Measurements from ENCODE around the gene CYB561.

The CYB561 gene

DNA sequence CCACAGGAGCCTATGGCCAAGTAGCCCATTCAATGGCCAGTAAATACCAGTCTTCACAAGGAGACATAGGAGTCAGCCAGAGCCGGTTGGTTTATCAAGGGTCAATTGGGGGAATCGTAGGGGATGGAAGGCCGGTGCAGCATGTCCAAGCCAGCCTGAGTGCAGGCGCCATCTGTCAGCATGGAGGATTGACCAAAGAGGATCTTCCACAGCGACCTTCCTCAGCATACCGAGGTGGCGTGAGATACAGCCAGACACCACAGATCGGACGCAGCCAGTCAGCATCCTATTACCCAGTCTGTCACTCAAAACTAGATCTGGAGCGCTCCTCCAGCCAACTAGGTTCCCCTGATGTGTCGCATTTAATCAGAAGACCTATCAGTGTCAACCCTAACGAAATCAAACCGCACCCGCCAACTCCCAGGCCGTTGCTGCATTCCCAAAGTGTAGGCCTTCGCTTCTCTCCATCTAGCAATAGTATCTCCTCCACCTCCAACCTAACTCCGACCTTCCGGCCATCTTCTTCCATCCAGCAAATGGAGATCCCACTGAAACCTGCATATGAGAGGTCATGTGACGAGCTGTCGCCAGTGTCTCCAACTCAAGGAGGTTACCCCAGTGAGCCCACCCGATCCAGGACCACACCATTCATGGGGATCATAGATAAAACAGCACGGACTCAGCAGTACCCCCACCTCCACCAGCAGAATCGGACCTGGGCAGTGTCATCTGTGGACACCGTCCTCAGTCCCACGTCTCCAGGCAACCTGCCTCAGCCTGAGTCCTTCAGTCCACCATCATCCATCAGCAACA, 25.0 kb downstream of the CYB561 start:
- in situ Hi-C loops (cut with MboI; ENCODE audit: low sequenced_read_pairs): no loop called here

DNA sequence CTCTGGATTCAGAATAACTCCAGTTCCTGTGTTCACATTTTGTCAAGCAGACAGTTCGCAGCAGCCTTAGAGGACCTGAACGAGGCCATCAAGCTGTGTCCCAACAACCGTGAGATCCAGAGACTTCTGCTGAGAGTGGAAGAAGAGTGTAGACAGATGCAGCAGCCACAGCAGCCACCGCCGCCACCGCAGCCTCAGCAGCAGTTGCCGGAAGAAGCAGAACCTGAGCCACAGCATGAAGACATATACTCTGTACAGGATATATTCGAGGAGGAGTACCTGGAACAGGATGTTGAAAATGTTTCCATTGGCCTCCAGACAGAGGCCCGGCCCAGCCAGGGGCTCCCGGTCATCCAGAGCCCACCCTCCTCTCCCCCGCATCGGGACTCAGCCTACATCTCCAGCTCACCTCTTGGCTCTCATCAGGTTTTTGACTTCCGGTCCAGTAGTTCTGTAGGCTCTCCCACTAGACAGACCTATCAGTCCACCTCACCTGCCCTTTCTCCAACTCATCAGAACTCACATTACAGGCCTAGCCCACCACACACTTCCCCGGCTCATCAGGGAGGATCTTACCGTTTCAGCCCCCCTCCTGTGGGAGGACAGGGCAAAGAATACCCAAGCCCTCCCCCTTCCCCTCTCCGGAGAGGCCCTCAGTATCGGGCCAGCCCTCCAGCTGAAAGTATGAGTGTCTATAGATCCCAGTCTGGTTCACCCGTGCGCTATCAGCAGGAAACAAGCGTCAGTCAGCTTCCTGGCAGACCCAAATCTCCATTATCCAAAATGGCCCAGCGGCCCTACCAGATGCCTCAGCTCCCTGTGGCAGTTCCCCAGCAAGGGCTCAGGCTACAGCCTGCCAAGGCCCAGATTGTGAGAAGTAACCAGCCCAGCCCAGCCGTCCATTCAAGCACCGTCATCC, 25.9 kb downstream of the CYB561 start:
- in situ Hi-C loops (cut with MboI; ENCODE audit: low sequenced_read_pairs): loop anchor here (10.0 kb wide), 1 partner anchor 725 kb away; no protein-coding TSS in a partner anchor

DNA sequence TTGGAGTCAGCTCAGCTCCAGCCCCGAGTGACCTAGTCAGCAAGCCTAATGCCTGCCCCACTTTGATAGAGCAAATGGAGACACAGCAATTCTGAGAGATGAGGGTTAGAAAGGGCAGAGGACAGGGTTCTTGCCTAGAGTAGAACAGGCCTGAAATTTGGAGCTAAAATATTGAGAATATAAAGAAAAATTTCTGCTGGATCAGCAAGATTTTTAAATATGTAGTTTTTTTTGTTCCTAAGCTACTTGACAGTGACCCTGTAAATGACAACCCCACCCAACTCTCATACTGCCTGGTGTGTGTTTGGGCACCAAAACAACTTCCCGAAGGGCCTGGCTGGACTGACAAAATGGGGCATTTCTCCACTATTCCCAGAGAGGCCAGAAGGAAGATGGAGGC, 26.7 kb downstream of the CYB561 start:
- in situ Hi-C loops (cut with MboI; ENCODE audit: low sequenced_read_pairs): loop anchor here (10.0 kb wide), 1 partner anchor 725 kb away; no protein-coding TSS in a partner anchor

DNA sequence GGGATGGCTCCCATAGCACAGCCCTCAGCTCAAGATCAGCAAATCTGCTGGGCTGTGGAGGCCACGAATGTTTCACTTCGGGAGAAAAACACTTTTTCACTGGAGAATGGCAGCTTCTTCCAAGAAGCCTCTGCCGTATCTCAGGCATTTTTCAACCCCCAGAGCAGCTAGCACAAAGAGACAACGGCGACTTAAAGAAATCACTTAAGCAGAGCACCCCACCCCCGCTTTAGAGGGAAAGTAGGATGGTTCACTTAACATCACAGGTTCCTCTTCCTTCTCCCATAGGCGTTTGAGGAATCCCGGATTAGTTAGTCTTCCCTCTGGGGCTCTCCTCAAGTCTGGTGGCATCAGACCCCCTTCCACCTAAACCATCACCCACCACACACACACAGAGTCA, 27.6 kb downstream of the CYB561 start:
- in situ Hi-C loops (cut with MboI; ENCODE audit: low sequenced_read_pairs): loop anchor here (10.0 kb wide), 1 partner anchor 724 kb away; no protein-coding TSS in a partner anchor

DNA sequence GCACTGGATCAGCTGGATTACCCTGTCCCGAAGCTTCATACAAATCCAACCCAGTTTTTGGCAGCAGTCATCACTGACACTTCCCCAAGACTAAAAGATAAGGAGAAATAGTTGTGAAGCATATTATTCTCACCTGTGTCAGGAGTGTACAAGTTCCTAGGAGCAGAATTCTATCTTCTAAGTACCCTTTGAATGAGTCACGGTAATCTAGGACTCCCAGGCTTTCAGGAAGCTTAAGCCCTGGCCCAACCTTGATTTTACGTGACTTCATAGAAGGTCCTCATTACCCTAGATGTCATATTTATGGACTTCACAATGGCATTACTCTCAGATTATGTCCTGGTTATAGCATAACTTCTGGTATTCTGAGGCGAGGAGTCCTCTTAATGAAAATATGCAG, 31.9 kb downstream of the CYB561 start:
- in situ Hi-C loops (cut with MboI; ENCODE audit: low sequenced_read_pairs): loop anchor here (10.0 kb wide), 1 partner anchor 719 kb away; no protein-coding TSS in a partner anchor

DNA sequence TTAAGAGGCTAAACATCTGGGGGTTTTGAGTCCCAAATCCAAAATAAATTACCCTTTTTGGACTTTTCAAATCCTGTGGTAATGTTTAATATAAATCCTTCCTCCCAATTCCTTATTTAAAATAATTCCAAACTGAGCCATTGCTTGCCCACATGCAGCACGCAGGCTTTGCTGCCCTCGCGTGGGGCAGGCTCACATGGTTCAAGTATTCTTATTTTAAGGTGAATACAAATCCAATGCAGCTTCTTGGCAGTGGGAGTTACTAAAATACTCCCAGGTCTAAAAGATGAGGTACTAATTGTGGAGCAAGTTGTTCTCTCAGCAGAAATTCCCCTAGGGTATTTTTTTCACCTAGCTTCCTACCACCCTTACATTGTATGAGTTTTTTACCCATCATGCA, 33.0 kb downstream of the CYB561 start:
- in situ Hi-C loops (cut with MboI; ENCODE audit: low sequenced_read_pairs): loop anchor here (10.0 kb wide), 1 partner anchor 718 kb away; no protein-coding TSS in a partner anchor

DNA sequence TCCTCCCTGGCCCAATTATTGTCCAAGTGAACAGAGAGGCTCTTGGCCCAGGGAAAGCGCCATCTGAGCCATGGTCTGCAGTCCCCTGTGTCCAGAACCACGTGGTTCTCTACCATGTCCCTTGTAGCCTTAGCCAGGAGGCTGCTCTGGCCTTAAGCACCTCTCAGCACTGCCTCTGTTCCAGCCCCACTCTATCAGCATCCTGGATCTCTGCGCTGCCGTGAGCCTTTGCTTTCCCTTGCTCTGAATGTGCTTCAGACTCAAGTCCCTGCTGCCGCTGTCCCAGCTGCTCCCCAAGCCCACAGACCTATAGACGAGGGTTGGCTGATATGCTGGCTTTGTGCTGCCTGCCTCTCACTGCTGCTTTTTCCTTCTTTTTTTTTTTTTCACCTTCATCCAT, 33.9 kb downstream of the CYB561 start:
- in situ Hi-C loops (cut with MboI; ENCODE audit: low sequenced_read_pairs): loop anchor here (10.0 kb wide), 1 partner anchor 717 kb away; no protein-coding TSS in a partner anchor

DNA sequence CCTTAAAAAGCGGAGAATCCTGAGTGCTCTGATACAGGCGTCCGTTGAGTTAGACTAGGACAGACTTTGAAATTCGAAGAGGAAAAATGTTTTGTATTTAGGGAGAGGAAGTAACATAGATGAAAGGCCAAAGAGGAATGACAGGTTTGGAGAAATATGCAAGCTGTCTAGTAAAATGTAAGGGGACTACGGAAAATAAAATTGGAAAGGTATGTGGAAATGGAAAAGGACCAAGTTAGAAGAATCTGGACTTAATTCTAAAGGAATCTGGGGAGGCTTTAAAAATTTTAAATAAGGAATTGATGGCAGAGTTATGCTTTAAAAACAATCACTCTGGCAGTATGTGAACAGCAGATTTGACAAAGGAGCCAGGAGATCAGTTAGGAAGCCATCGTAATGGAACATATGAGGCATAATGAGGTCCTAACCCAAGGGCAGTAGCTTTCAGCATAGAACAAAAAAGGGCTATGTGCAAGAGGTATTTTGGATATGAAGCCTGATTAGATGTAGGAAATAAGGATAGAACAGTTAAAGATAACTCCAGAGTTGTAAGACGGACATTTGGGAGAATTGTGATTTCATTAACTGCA, 38.3 kb downstream of the CYB561 start:
- in situ Hi-C loops (cut with MboI; ENCODE audit: low sequenced_read_pairs): no loop called here

DNA sequence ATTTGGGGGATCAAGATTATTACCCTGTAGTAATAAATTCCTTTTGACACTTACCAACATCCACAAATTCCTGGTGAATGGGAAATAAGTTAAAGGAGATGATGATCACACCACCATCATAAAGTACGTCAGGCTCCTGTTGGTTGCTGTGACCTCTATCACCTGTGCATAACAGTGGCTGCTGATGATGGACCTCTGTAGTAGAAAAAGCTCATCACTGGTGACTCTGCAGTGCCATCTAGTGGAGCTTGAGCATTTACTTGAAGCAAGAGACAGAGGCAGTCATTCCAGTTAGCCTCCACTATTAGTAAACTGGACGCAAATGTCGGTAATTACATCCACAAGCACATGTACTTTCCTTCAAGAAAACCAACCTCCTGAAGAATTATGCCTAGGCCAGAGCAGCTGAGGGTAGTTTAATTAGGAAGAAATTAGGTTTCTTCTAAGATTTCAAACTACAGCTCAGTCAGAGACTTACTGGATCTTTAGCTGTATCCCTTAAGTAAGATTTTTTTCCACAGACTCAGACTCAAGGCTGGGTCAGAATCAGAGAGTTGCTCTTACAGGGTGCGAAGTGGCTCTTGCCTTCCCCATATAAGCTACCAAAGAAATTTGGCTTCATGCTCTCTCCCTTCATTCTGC, 39.3 kb downstream of the CYB561 start:
- in situ Hi-C loops (cut with MboI; ENCODE audit: low sequenced_read_pairs): no loop called here

DNA sequence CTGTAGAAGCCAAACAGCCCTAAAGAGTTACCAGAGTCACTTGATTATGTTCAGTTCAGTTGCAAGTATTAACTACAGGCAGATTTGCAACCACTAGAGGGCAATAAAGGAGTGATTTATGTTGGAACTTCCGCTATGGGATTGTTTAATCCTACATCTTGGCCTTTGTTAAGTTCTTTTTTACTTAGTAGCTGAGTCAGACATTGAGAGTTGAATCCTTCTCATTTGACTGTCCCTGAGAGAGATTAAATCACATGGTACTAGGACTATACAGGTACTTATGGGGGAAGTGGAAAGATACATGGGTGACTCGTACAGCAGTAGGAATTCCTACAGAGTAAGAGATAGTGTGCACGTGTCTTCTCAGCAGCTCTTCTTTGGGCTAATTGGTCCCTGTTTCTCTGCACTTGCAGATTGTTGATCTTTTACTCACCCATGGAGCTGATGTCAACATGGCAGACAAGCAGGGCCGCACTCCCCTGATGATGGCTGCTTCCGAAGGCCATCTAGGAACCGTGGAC, 40.3 kb downstream of the CYB561 start:
- in situ Hi-C loops (cut with MboI; ENCODE audit: low sequenced_read_pairs): no loop called here

DNA sequence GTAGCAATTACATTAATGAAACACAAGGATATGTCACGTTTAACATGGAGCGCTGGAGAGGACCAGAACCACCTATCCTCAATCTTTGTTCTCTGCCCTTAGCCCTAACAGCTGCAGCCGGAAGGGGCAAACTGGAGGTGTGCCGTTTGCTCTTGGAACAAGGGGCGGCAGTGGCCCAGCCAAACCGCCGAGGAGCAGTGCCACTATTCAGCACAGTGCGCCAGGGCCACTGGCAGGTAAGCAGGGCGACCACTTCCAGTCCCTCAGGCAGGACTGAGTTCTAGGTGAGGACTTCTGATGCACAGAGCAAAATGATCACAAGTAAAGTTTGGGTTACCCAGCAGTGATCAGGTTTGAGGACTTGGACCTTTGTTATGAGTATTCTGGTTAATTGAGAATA, 41.1 kb downstream of the CYB561 start:
- in situ Hi-C loops (cut with MboI; ENCODE audit: low sequenced_read_pairs): no loop called here

DNA sequence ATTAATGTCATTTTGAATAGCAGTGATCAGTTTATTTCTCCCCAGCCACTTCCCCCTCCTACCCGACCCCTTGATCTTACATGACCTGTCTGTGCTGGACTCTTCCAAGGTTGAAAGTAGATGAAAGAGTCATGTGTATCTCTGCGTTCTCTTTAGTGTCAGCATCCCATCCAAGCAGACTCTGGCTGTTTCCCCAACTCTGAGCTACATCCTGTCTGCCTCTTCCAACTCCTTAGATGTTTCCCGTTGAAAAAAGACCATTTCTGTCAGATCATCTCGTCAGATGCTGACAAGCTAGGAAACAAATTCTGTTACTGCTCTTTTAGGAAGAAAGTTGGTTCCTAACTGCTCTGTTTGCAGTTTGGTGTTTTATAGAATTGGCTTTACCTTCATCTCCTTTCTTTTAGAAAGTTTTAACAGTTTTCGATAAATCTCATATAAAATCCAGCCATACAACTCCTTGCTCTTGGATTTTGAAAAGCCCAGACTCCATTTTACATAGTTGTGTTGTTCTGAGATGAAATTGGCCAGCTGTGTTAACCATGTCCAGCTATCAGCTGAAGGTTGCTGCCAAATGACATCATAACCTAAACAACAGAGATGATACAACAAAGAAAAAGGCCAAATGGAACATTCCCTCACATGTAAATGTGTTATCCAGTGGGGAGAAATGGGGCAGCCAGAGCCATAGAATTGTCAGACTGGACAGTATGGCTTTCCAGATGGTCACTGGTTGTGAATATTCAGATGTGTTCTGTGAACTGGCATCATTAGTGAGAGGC, 43.5 kb downstream of the CYB561 start:
- in situ Hi-C loops (cut with MboI; ENCODE audit: low sequenced_read_pairs): no loop called here

DNA sequence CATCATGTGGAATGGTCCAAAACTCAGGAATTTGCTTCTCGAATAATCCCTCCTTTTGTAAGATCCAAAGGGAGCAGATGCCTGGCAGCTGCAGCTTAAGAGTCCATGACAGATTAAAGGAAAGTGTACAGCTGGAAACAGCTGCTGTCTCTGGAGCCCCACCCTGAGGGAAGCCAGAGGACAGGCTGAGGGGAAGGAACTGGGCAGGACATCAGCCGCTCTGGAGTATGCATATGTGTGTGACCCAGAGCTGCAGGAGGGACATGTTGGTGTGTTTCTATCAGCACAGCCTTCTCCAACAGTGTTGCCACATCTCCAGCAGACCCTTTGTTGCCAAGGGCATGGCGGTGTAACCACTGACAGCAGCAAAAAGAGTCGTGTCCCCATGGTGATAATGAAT, 46.2 kb downstream of the CYB561 start:
- in situ Hi-C loops (cut with MboI; ENCODE audit: low sequenced_read_pairs): no loop called here

DNA sequence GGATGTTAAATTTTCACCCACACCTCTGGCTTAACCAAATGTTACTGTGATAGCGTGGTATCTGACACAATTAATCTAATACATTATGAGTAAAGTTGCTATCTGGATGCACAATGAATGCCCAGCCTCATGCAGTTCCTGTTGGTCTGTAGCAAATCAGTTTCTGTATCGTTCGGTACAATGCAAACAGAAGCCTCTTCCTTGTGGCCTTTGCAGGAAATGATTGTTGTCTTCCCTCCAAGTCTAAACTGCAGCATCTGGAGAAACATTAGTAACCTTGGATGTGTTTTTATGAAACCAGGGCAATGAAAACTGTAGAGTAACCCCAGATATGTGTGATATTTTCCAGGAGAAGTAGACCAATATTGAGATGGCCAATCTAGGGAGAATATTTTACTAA, 46.8 kb downstream of the CYB561 start:
- in situ Hi-C loops (cut with MboI; ENCODE audit: low sequenced_read_pairs): no loop called here

DNA sequence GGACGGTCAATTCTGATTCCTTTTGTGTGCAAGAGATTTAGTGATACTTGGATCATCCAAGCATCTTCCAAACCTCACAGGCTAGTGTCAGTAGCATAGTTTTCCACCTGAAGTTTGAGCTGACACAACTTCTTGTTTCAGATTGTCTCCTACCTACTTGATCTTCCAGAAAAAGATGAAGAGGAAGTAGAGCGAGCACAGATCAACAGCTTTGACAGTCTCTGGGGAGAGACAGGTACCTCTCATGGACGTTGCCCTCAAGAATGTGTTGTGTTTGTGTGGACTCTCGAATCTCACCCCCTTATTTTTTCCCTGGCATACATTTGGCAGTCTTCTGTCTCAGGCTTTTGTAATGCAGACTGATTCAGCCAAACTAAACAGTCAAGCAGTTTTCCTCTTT, 47.4 kb downstream of the CYB561 start:
- in situ Hi-C loops (cut with MboI; ENCODE audit: low sequenced_read_pairs): no loop called here

DNA sequence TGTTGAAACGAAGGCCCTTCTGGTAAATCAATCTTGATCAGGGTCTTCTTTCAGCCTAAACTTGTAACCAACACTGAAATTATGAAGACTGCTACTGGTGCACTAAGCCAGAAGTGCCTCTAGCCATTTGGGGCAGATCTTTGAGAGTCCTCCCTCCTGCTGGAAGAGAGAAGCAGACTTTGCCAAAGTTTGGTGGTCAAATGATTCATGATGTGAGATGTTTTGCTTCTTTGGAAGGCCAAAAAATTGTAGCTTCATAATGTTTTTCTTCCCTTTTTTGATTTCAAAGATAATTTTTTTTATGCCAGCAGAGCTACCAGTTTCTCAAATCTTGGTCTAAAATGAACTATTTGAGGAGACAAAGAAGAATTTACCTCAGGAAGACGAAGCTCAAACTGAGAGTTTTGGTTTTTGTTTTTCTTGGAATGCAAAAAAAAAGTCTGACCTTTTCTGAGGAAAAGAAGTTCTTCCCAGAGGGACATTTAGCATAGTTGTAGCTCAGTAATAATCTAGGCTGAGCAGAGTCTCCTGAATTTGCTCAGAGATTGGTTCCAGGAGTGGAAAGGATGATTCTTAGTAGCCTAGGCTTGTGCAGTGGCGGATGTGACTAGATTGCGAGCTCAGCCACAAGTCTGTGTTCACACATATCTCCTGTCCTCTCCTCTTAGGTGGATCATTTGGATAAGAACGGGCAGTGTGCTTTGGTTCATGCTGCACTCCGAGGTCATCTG, 50.9 kb downstream of the CYB561 start:
- in situ Hi-C loops (cut with MboI; ENCODE audit: low sequenced_read_pairs): no loop called here

DNA sequence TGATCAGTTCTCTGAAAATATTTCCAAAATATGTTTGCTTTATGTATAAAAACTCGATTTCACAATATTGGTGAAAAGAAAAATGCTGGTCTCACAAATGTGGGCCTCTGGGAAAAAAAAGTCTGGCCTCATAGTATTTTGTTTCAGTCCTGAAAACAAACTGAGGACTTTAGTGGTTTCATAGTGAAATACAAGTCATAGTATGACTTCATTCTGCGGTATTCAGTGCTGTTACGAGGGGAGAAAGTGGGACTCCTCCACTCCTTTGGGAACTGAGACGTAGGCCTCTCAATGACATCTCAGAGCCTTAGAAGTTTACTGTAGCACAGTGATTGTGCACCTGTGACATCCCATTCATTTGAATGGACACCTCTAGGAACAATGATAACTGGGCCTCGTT, 56.0 kb downstream of the CYB561 start:
- in situ Hi-C loops (cut with MboI; ENCODE audit: low sequenced_read_pairs): no loop called here

DNA sequence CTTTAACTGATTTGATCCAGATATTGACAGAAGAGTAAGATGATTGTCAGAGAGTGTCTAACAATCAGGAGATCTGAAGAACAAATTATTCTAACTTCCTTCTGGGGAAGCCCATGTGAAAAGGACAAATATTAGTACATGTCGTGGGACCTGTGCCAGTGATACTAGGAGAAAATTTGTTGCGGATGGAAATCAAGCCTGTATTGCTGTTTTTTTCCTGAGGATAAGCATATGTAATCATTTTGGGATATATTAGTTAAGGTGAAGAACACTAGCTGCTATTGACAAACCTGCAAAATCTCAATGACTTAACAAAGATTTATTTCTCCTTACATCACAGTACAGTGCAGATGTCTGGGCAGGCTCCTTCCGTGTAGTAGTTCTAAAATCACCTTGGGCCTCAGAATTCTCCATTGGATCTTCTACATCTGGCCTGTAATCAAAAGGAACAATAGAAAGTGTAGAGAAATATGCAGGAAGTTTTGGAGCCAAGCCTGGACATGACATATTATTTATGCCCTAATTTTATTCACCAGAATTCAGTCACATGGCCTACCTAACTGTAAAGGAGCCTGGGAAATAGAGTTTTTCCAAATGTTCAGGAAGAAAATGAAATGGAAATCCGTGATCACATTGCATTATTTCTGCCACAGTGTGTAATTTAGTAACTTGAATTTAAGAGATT, 58.3 kb downstream of the CYB561 start:
- in situ Hi-C loops (cut with MboI; ENCODE audit: low sequenced_read_pairs): no loop called here
